ENCODE results near the gene ZNF646. TPM values are rescaled to one million over a fixed set of nuclear protein-coding genes. Genes with fewer than 3 reads are reported as not detected.
A peak's percentile ranks its signal among the peaks of the same experiment; 100 is the strongest.

The ZNF646 gene
- total and polyA plus RNA-seq, 2 experiments from 2014 or later = 4.8 to 9.1 TPM

DNA sequence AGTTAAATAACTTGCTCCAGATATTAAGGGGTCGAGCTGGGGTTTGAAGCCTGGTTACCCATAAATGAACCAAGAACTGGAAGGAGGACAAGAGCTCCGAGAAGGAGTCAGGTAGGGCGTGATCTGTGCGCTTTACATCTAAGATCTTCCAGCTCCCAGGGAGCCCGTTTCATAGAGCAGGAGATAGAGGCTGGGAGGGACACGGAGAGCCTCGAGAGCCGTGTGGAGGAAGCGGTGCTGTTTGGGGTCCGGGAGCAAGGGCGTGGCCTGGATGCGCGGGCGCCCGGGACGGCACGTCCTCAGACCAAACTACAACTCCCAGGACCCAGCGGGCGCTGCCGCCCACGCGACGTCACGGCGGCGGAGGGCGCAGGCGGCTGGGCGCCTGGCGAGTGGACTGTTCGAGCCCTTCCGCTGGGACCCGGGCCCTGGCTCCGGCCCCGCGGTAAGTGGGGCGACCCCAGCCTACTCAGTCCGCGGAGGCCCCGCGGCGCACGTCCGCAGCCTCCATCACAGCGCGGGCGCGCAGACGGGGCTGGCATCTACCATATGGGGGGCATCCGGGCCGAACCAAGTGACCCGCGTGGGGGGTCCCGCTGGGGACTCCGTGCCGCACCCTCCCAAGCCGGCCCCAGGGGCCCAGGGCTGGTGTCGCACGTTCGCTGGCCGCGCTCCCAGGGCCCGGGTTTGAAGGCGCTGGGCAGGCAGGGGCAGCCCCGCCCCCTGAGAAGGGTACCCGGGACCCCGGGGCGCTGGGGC lies 34.0 kb downstream of the ZNF646 start, which contains the start of gene BCKDK:
Gene BCKDK (plus strand): TSS at position 352 of the 759 bp plus-strand sequence. CDS start 838 bp downstream, outside the sequence.
- DNase-seq (ENCODE audit: low spot score) = peak; percentile 83
- TF ChIP-seq EZH2 (IDR thresholded peaks at IDR 0.05; ENCODE audit: borderline replicate concordance) = no peak
- no peak for TF ChIP-seq EZH2phosphoT487 (IDR thresholded peaks at IDR 0.05; ENCODE audit: low read depth, severe bottlenecking, unreplicated experiment)
- TF ChIP-seq, protein P1, sequence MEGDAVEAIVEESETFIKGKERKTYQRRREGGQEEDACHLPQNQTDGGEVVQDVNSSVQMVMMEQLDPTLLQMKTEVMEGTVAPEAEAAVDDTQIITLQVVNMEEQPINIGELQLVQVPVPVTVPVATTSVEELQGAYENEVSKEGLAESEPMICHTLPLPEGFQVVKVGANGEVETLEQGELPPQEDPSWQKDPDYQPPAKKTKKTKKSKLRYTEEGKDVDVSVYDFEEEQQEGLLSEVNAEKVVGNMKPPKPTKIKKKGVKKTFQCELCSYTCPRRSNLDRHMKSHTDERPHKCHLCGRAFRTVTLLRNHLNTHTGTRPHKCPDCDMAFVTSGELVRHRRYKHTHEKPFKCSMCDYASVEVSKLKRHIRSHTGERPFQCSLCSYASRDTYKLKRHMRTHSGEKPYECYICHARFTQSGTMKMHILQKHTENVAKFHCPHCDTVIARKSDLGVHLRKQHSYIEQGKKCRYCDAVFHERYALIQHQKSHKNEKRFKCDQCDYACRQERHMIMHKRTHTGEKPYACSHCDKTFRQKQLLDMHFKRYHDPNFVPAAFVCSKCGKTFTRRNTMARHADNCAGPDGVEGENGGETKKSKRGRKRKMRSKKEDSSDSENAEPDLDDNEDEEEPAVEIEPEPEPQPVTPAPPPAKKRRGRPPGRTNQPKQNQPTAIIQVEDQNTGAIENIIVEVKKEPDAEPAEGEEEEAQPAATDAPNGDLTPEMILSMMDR (IDR thresholded peaks at IDR 0.05; ENCODE audit: poor library complexity) = no peak
- H2AFZ ChIP-seq = peak within 1 kb of the TSS; percentile 99
- no peaks in the 10 kb centered on the region for H3K36me3 ChIP-seq (replicated peaks; ENCODE audit: insufficient read depth, low read depth)
- H3K4me2 ChIP-seq = peak within 1 kb of the TSS; percentile 98
- H3K27me3 ChIP-seq = no peaks in the 10 kb centered on the region
- peaks cover 6% of the 10 kb centered on the region for H3K4me1 ChIP-seq (ENCODE audit: insufficient read depth)
- no peaks in the 10 kb centered on the region for H3K9me2 ChIP-seq (replicated peaks; ENCODE audit: insufficient read depth)
- peak within 1 kb of the TSS; percentile 69 for H3K27ac ChIP-seq
- H3K4me3 ChIP-seq = peak within 1 kb of the TSS; percentile 100
- 6% methylated on average over 64 of the region's 68 CpGs for WGBS (ENCODE audit: low lambda C conversion rate, missing lambda C conversion rate)
- H3K9me3 ChIP-seq (ENCODE audit: low read depth) = no peaks in the 10 kb centered on the region
- H4K20me1 ChIP-seq (ENCODE audit: insufficient read depth, poor library complexity, severe bottlenecking) = no peaks in the 10 kb centered on the region
- peaks cover 12% of the 10 kb centered on the region for H3K79me2 ChIP-seq

DNA sequence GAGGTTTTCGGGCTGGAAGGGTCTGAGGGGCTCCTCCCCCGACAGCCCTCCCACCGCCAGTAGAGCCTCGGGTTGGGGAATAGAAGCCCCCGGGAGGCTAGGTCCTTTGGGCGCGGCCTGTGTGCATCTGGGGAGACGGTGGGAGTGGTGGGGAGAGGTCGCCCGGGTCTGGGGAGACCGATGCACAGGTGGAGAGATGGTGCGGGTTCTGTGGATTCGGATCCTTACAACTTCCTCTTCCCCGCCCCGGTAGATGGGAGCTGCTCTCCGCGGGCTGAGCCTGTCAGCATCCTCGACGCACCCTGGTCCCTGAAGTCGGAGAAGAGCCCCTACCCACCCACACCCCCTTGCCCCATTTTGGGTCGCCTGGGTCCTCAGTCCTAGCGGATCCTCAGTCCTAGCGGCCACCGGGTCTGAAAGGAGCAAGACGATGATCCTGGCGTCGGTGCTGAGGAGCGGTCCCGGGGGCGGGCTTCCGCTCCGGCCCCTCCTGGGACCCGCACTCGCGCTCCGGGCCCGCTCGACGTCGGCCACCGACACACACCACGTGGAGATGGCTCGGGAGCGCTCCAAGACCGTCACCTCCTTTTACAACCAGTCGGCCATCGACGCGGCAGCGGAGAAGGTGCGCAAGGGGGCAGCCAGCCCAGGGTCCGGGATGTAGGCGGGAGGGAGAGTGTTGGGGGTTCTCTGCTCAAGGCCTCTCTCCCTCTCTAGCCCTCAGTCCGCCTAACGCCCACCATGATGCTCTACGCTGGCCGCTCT lies 34.8 kb downstream of the ZNF646 start:
- H3K27ac ChIP-seq = peak overlapping the region; percentile 69
- H3K9me2 ChIP-seq (replicated peaks; ENCODE audit: insufficient read depth) = no peaks in the 10 kb centered on the region
- peak overlapping the region; percentile 99 for H2AFZ ChIP-seq
- H3K79me2 ChIP-seq = peaks cover 12% of the 10 kb centered on the region
- peak overlapping the region; percentile 98 for H3K4me2 ChIP-seq
- no peaks in the 10 kb centered on the region for H3K9me3 ChIP-seq (ENCODE audit: low read depth)
- WGBS (ENCODE audit: low lambda C conversion rate, missing lambda C conversion rate) = 60% methylated on average over 51 of the region's 57 CpGs
- peak overlapping the region; percentile 100 for H3K4me3 ChIP-seq
- H3K4me1 ChIP-seq (ENCODE audit: insufficient read depth) = peaks cover 8% of the 10 kb centered on the region
- no peaks in the 10 kb centered on the region for H4K20me1 ChIP-seq (ENCODE audit: insufficient read depth, poor library complexity, severe bottlenecking)
- H3K27me3 ChIP-seq = no peaks in the 10 kb centered on the region
- TF ChIP-seq, protein P1 (IDR thresholded peaks at IDR 0.05; ENCODE audit: poor library complexity) = no peak
- TF ChIP-seq EZH2 (IDR thresholded peaks at IDR 0.05; ENCODE audit: borderline replicate concordance) = no peak
- DNase-seq (ENCODE audit: low spot score) = peak; percentile 8
- H3K36me3 ChIP-seq (replicated peaks; ENCODE audit: insufficient read depth, low read depth) = no peaks in the 10 kb centered on the region

DNA sequence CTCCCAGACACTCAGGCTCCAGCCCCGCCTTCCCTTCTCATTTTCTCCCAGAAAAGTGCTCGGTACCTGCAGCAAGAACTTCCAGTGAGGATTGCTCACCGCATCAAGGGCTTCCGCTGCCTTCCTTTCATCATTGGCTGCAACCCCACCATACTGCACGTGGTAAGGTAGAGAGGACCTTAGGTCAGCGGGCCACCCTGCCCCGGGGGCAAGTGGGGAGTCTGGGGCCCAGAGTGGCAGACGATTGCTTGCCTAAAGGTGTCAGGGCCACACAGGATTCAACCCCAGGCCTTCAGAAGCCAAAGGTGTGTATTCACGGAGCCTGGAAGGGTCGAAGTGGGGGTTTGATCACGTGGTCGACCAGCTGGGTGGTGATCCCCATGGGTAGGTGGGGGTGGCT lies 35.4 kb downstream of the ZNF646 start:
- Histone ChIP-seq H3K27me3 (no peaks in the 10 kb centered on the region), H3K9me2 (replicated peaks; ENCODE audit: insufficient read depth) (no peaks in the 10 kb centered on the region), H3K4me2 (peak overlapping the region; percentile 98), H3K79me2 (peaks cover 12% of the 10 kb centered on the region), H3K9me3 (ENCODE audit: low read depth) (no peaks in the 10 kb centered on the region), H3K4me3 (no peak overlapping the region), H3K4me1 (ENCODE audit: insufficient read depth) (peaks cover 10% of the 10 kb centered on the region), H3K27ac (no peak overlapping the region), H3K36me3 (replicated peaks; ENCODE audit: insufficient read depth, low read depth) (no peaks in the 10 kb centered on the region), H2AFZ (no peak overlapping the region), H4K20me1 (ENCODE audit: insufficient read depth, poor library complexity, severe bottlenecking) (no peaks in the 10 kb centered on the region)
- TF ChIP-seq EZH2phosphoT487 (IDR thresholded peaks at IDR 0.05; ENCODE audit: low read depth, severe bottlenecking, unreplicated experiment) (no peak), EZH2 (IDR thresholded peaks at IDR 0.05; ENCODE audit: borderline replicate concordance) (no peak)
- TF ChIP-seq, protein P1 (IDR thresholded peaks at IDR 0.05; ENCODE audit: poor library complexity) = no peak
- WGBS (ENCODE audit: low lambda C conversion rate, missing lambda C conversion rate) = 96% methylated on average over 10 of the region's 12 CpGs
- DNase-seq (ENCODE audit: low spot score) = peak; percentile 6
